Mammary epithelial cell (primary cell): Measurements from ENCODE around the gene FOXO6.

Experiments used
- EZH2 ChIP-seq: IDR thresholded peaks from 2 replicates; pipeline ENCODE4 v1.6.1; 2012; ENCODE audit warnings: low read length, inconsistent platforms, borderline replicate concordance
- TF ChIP-seq, protein P1 (sequence below), 2 donors: IDR thresholded peaks in 1 of 2; conservative IDR thresholded peaks in 1 of 2; 2 replicates each; pipeline ENCODE4 v1.5.1; 2011 to 2012; ENCODE audit warnings: inconsistent platforms in 2 of 2, low read length in 2 of 2, mild to moderate bottlenecking in 2 of 2, control low read depth in 1 of 2, low read depth in 1 of 2; ENCODE audit not compliant: insufficient read depth in 1 of 2; ENCODE audit errors: extremely low read depth in 1 of 2

DNA sequence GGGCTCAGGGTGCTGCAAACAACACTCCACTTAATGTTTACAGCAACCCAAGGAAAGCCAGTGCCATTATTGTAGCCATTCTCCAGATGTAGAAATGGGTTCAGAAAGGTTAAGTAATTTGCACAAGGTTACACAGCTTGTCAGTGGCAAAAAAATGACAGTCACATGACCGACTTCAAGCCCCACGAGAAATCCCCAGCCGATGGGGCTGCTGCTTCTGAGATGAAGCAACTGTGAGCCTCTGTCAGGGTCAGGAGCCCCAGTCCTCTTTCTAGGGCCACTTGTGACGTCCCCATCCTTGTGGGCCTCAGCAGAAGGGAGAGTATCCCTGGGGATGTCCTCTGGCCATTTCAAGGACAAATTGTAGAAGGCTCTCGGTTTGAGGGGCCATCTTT is 68.4 kb downstream of the FOXO6 start:
- TF ChIP-seq, protein P1, sequence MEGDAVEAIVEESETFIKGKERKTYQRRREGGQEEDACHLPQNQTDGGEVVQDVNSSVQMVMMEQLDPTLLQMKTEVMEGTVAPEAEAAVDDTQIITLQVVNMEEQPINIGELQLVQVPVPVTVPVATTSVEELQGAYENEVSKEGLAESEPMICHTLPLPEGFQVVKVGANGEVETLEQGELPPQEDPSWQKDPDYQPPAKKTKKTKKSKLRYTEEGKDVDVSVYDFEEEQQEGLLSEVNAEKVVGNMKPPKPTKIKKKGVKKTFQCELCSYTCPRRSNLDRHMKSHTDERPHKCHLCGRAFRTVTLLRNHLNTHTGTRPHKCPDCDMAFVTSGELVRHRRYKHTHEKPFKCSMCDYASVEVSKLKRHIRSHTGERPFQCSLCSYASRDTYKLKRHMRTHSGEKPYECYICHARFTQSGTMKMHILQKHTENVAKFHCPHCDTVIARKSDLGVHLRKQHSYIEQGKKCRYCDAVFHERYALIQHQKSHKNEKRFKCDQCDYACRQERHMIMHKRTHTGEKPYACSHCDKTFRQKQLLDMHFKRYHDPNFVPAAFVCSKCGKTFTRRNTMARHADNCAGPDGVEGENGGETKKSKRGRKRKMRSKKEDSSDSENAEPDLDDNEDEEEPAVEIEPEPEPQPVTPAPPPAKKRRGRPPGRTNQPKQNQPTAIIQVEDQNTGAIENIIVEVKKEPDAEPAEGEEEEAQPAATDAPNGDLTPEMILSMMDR (conservative IDR thresholded peaks at IDR 0.05 in 1 of 2, IDR thresholded peaks at IDR 0.05 in 1 of 2; ENCODE audit: extremely low read depth in 1 of 2, insufficient read depth in 1 of 2, low read depth in 1 of 2, low read length in 2 of 2) = no peak
- TF ChIP-seq EZH2 = no peak
